Lower leg skin (tissue), 3 donors: Measurements from ENCODE around the gene TBC1D2.

ENCODE experiments used
- CTCF ChIP-seq, 3 donors: fragments of 450-650 bp; IDR thresholded peaks; one replicate each; pipeline ENCODE4 v1.5.1; 2016; ENCODE audit warnings: antibody characterized with exemption in 3 of 3, mild to moderate bottlenecking in 3 of 3, moderate library complexity in 2 of 3
- POLR2A ChIP-seq, 2 donors: fragments of 450-650 bp; IDR thresholded peaks; one replicate each; pipeline ENCODE4 v1.6.1; 2016 to 2017; ENCODE audit warnings: antibody characterized with exemption in 2 of 2, mild to moderate bottlenecking in 1 of 2, moderate library complexity in 1 of 2

- TF ChIP-seq CTCF (IDR thresholded peaks at IDR 0.05) (no peak), POLR2A (IDR thresholded peaks at IDR 0.05) (no peak)
Measured at GRCh38 chr9:98219794-98220370, 35.6 kb downstream of the TBC1D2 start.
